Neural crest cell (in vitro differentiated cells): ENCODE results near the gene SLC25A1. TPM values are rescaled to one million over a fixed set of nuclear protein-coding genes. Genes with fewer than 3 reads are reported as not detected.
A peak's percentile ranks its signal among the peaks of the same experiment; 100 is the strongest.

Experiments used
- DNase-seq: peaks from one replicate; pipeline ENCODE4 v3.0.0; 2021; ENCODE audit warnings: low read depth, mixed read lengths, low spot score
- H3K27ac Mint-ChIP-seq: one replicate; pipeline ENCODE4 v1.8.0; 2021; ENCODE audit warnings: mild to moderate bottlenecking, mixed read lengths; ENCODE audit not compliant: unreplicated experiment
- H3K27me3 Mint-ChIP-seq: 2 replicates; pipeline ENCODE4 v1.8.0; 2021; ENCODE audit warnings: low read depth, mild to moderate bottlenecking, mixed read lengths
- H3K36me3 Mint-ChIP-seq: 2 replicates; pipeline ENCODE4 v1.8.0; 2021; ENCODE audit warnings: low read depth, mild to moderate bottlenecking, mixed read lengths
- H3K4me1 Mint-ChIP-seq: 2 replicates; pipeline ENCODE4 v1.8.0; 2021; ENCODE audit warnings: mixed read lengths
- H3K4me3 Mint-ChIP-seq: one replicate; pipeline ENCODE4 v1.8.0; 2021; ENCODE audit warnings: mild to moderate bottlenecking, mixed read lengths
- H3K9me3 Mint-ChIP-seq: 2 replicates; pipeline ENCODE4 v1.8.0; 2021; ENCODE audit warnings: mixed read lengths
- CTCF ChIP-seq: fragments of 200-600 bp; sonication (generic); conservative IDR thresholded peaks from 2 replicates; pipeline ENCODE4 v1.5.0; 2021; ENCODE audit warnings: antibody characterized with exemption, mild to moderate bottlenecking
- long read RNA-seq: library from polyadenylated mRNA; unstranded; transcript quantifications from one replicate; pipeline ENCODE4 v2.0.0, GENCODE V29; 2020
- total RNA-seq: library from RNA; stranded (reverse); gene quantifications from 2 replicates; pipeline ENCODE4 v1.2.1, GENCODE V29; 2021

SLC25A1 gene
- total RNA-seq: 172 and 173 TPM in 2 replicates
- long read RNA-seq, partial matches to known transcripts: 2 of 3 reads
- long read RNA-seq, other reads (novel, unspliced or antisense): 0 of 3 reads

GRCh38 chr22:19178657-19179496 lies at the start of gene SLC25A1:
Gene SLC25A1, minus strand, starts transcription at chr22:19178736. Its CDS starts 63 bp downstream, at chr22:19178673.
- Mint-ChIP-seq H3K4me3 (peak within 1 kb of the TSS; percentile 89), H3K27ac (no peak within 1 kb of the TSS), H3K9me3 (no peaks in the 10 kb centered on the region), H3K4me1 (peaks cover 16% of the 10 kb centered on the region), H3K36me3 (no peaks in the 10 kb centered on the region), H3K27me3 (peaks cover 3% of the 10 kb centered on the region)
- peak; percentile 86 for DNase-seq
- no peak for TF ChIP-seq CTCF

DNA sequence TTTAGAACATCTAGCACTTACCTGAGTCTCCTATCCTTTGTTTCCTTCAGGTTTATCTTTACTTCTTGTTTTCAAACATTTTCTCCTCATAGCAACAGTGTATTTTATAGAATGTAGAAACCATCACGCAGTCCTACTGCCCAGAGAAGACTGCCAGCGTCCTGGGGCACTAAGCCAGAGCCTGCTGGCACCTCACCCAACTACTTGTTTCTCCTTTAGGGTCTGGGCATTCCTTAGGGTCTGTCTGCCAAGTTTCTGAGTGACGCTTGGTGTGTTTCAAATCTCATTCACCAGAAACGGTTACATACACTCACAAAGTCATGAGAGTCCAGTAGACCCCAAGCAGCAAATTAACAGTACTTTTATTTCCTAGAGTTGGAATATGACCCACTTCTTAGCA lies 49.6 kb upstream of the SLC25A1 start:
- no peak for DNase-seq
- Mint-ChIP-seq H3K27ac (no peak overlapping the region), H3K4me1 (no peaks in the 10 kb centered on the region), H3K4me3 (no peak overlapping the region), H3K36me3 (peaks cover 2% of the 10 kb centered on the region), H3K9me3 (no peaks in the 10 kb centered on the region), H3K27me3 (no peaks in the 10 kb centered on the region)
- TF ChIP-seq CTCF: no peak

DNA sequence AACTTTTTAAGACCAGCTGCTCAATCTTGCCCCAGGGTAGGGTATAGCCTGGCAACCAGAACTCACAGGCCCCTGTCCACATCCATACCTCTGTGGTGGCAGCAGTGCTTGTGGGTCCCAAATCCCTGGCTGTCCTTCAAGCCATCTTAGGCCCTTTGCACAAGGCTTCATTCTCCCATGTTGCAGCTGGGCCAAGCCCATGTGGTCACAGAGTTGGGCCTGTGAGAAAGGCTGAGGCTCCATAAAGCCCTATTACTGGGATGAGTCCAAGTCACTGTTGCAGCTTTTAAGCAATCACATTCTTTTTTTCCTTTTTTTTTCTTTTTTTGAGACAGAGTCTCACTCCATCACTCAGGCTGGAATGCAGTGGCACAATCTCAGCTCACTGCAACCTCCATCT lies 47.9 kb upstream of the SLC25A1 start:
- Mint-ChIP-seq H3K27me3 (no peaks in the 10 kb centered on the region), H3K4me1 (no peaks in the 10 kb centered on the region), H3K4me3 (no peak overlapping the region), H3K27ac (no peak overlapping the region), H3K36me3 (peaks cover 5% of the 10 kb centered on the region), H3K9me3 (no peaks in the 10 kb centered on the region)
- TF ChIP-seq CTCF: no peak
- DNase-seq: no peak

GRCh38 chr22:19225560-19225959 lies 47.0 kb upstream of the SLC25A1 start:
- TF ChIP-seq CTCF: no peak
- no peaks in the 10 kb centered on the region for H3K9me3 Mint-ChIP-seq
- H3K27me3 Mint-ChIP-seq: no peaks in the 10 kb centered on the region
- H3K4me1 Mint-ChIP-seq: no peaks in the 10 kb centered on the region
- no peak overlapping the region for H3K4me3 Mint-ChIP-seq
- H3K27ac Mint-ChIP-seq: no peak overlapping the region
- no peak for DNase-seq
- peaks cover 9% of the 10 kb centered on the region for H3K36me3 Mint-ChIP-seq

DNA sequence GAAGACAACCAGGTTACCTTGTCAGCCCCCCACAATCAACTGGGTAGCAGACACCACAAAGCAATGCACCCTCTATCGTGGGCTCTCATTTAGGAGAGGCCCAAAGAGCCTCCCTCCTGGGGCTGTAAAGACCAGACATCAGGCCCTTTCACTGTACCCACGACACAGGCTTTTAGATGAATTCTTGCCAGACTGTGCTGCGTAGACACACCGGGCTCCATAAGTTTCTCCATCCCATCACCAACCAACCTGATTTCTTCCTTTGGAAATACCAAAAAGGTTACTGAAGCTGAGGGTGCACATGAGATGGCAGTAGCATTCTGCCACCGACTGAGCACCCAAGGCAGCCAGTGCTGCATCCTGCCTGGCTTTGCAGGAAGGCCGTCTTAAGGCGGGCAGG lies 46.4 kb upstream of the SLC25A1 start:
- Mint-ChIP-seq H3K9me3 (no peaks in the 10 kb centered on the region), H3K27me3 (no peaks in the 10 kb centered on the region), H3K36me3 (peaks cover 10% of the 10 kb centered on the region), H3K4me1 (no peaks in the 10 kb centered on the region), H3K4me3 (no peak overlapping the region), H3K27ac (no peak overlapping the region)
- DNase-seq: no peak
- TF ChIP-seq CTCF: no peak
